H1 (cell line): ENCODE measurements around the gene USP13. TPM values are rescaled to one million over a fixed set of nuclear protein-coding genes. Genes with fewer than 3 reads are reported as not detected.

ENCODE experiments used
- CTCF ChIA-PET: fragments of 300-600 bp; sonication (Branson Sonifier 250); formaldehyde crosslinking; loops from one replicate; lab custom pipeline; 2021; ENCODE audit not compliant: partially characterized antibody; lab: Charles Lee
- POLR2A ChIA-PET: fragments of 300-600 bp; sonication (Branson Sonifier 250); formaldehyde crosslinking; loops from one replicate; lab custom pipeline; 2021; ENCODE audit warnings: inconsistent platforms; ENCODE audit not compliant: partially characterized antibody; lab: Charles Lee
- DNase-seq, 2 experiments: peaks; one replicate each; pipeline versions ENCODE4 v3.0.0 to v3.0.0-alpha.2; 2010 to 2022; ENCODE audit warnings: low spot score in 2 of 2, low read depth in 1 of 2, mixed read lengths in 1 of 2
- FAIRE-seq: peaks from 2 replicates; lab custom pipeline; 2011; peaks lifted over from hg19 to GRCh38; lab: Jason Lieb, UNC
- H2AFZ ChIP-seq: 2 replicates; pipeline ENCODE4 v1.8.1; 2012; ENCODE audit warnings: low read length, inconsistent platforms
- H2AK5ac ChIP-seq: 2 replicates; pipeline ENCODE4 v1.6.1; 2013; ENCODE audit warnings: low read depth, low read length
- H2BK120ac ChIP-seq: replicated peaks from 2 replicates; pipeline ENCODE3; 2013; ENCODE audit warnings: low read depth, low read length, inconsistent platforms
- H2BK12ac ChIP-seq: 2 replicates; pipeline ENCODE4 v1.6.1; 2013; ENCODE audit warnings: low read depth, low read length
- H2BK15ac ChIP-seq: 2 replicates; pipeline ENCODE4 v1.6.1; 2013; ENCODE audit warnings: low read length
- H2BK20ac ChIP-seq: 2 replicates; pipeline ENCODE4 v1.6.1; 2013; ENCODE audit warnings: low read length
- H2BK5ac ChIP-seq: 2 replicates; pipeline ENCODE4 v1.6.1; 2013; ENCODE audit warnings: low read depth, low read length
- H3K14ac ChIP-seq: 2 replicates; pipeline ENCODE4 v1.6.1; 2013; ENCODE audit warnings: inconsistent platforms; ENCODE audit not compliant: insufficient read length
- H3K18ac ChIP-seq: 2 replicates; pipeline ENCODE4 v1.6.1; 2013; ENCODE audit warnings: low read length; ENCODE audit errors: extremely low read depth
- H3K23ac ChIP-seq: 2 replicates; pipeline ENCODE4 v1.6.1; 2013; ENCODE audit warnings: inconsistent platforms; ENCODE audit not compliant: insufficient read length
- H3K23me2 ChIP-seq: 2 replicates; pipeline ENCODE4 v1.6.1; 2013; ENCODE audit warnings: low read depth, low read length
- H3K27ac ChIP-seq: 2 replicates; pipeline ENCODE4 v1.6.1; 2011; ENCODE audit warnings: low read depth, low read length, inconsistent platforms
- H3K27me3 ChIP-seq, 4 experiments: replicated peaks in 1 of 4; 1 replicate in 1 of 4; 2 replicates in 3 of 4; pipeline versions ENCODE4 v1.6.1 to v1.8.1; 2011 to 2013; ENCODE audit warnings: low read length in 3 of 4, mild to moderate bottlenecking in 3 of 4, inconsistent platforms in 2 of 4, mixed read lengths in 2 of 4, moderate library complexity in 1 of 4; ENCODE audit not compliant: control insufficient read depth in 3 of 4, insufficient read depth in 3 of 4; ENCODE audit errors: extremely low read depth in 1 of 4
- H3K36me3 ChIP-seq, 4 experiments: 2 replicates each; pipeline versions ENCODE4 v1.6.1 to v1.8.1; 2011 to 2013; ENCODE audit warnings: mild to moderate bottlenecking in 4 of 4, low read length in 3 of 4, moderate library complexity in 2 of 4, control low read depth in 1 of 4, inconsistent platforms in 1 of 4; ENCODE audit not compliant: insufficient read depth in 4 of 4, control insufficient read depth in 2 of 4
- H3K4ac ChIP-seq: replicated peaks from 2 replicates; pipeline ENCODE3; 2013; ENCODE audit warnings: low read length, low read depth, mixed read lengths, inconsistent platforms; ENCODE audit not compliant: insufficient read length
- H3K4me1 ChIP-seq, 4 experiments: replicated peaks in 1 of 4; 1 replicate in 1 of 4; 2 replicates in 3 of 4; pipeline versions ENCODE4 v1.6.1 to v1.8.1; 2011 to 2013; ENCODE audit warnings: low read length in 3 of 4, inconsistent platforms in 2 of 4, mixed read lengths in 1 of 4; ENCODE audit not compliant: insufficient read depth in 4 of 4, control insufficient read depth in 3 of 4
- H3K4me2 ChIP-seq, 2 experiments: 2 replicates each; pipeline versions ENCODE4 v1.6.1 to v1.8.1; 2011 to 2013; ENCODE audit warnings: low read depth in 2 of 2, low read length in 2 of 2, control low read depth in 1 of 2, inconsistent platforms in 1 of 2, mild to moderate bottlenecking in 1 of 2; ENCODE audit not compliant: insufficient read depth in 1 of 2
- H3K4me3 ChIP-seq, 4 experiments: fragments of 200-600, 300-600 bp in 1 of 4; sonication (generic), shearing (Covaris generic), sonication (Bioruptor Twin) in 1 of 4; 2 replicates each; pipeline versions ENCODE4 v1.5.1 to v1.8.1; 2011 to 2016; ENCODE audit warnings: low read length in 4 of 4, low read depth in 3 of 4, control low read depth in 2 of 4, inconsistent platforms in 2 of 4, mild to moderate bottlenecking in 2 of 4, mixed read lengths in 1 of 4, moderate library complexity in 1 of 4; ENCODE audit not compliant: insufficient read depth in 2 of 4; ENCODE audit errors: extremely low read depth in 1 of 4
- H3K56ac ChIP-seq: replicated peaks from 2 replicates; pipeline ENCODE3; 2013; ENCODE audit warnings: low read depth, mild to moderate bottlenecking, mixed read lengths, low read length, inconsistent platforms; ENCODE audit not compliant: insufficient read length
- H3K79me1 ChIP-seq: 2 replicates; pipeline ENCODE4 v1.6.1; 2013; ENCODE audit warnings: low read depth, low read length, control low read depth
- H3K79me2 ChIP-seq, 2 experiments: 2 replicates each; pipeline versions ENCODE4 v1.6.1 to v1.8.1; 2012 to 2013; ENCODE audit warnings: low read length in 2 of 2, mild to moderate bottlenecking in 2 of 2, inconsistent platforms in 1 of 2; ENCODE audit not compliant: insufficient read depth in 2 of 2, control insufficient read depth in 1 of 2
- H3K9ac ChIP-seq, 4 experiments: replicated peaks in 1 of 4; 1 replicate in 1 of 4; 2 replicates in 3 of 4; pipeline versions ENCODE4 v1.6.1 to v1.8.1; 2011 to 2013; ENCODE audit warnings: low read depth in 3 of 4, low read length in 3 of 4, control low read depth in 2 of 4, mild to moderate bottlenecking in 2 of 4, moderate library complexity in 2 of 4, inconsistent platforms in 1 of 4; ENCODE audit errors: extremely low read depth in 1 of 4
- H3K9me3 ChIP-seq, 2 experiments: 2 replicates each; pipeline versions ENCODE4 v1.6.1 to v1.8.1; 2012 to 2013; ENCODE audit warnings: mild to moderate bottlenecking in 2 of 2, moderate library complexity in 2 of 2, control low read depth in 1 of 2, inconsistent platforms in 1 of 2, low read depth in 1 of 2, low read length in 1 of 2, mixed read lengths in 1 of 2; ENCODE audit not compliant: insufficient read depth in 2 of 2
- H4K20me1 ChIP-seq, 2 experiments: replicated peaks in 1 of 2; 2 replicates each; pipeline versions ENCODE3 to v1.8.1; 2011 to 2013; ENCODE audit warnings: inconsistent platforms in 2 of 2, low read length in 2 of 2, mild to moderate bottlenecking in 1 of 2; ENCODE audit not compliant: insufficient read depth in 2 of 2, control insufficient read depth in 1 of 2
- H4K5ac ChIP-seq: 2 replicates; pipeline ENCODE4 v1.6.1; 2013; ENCODE audit warnings: low read length, low read depth, mixed read lengths, inconsistent platforms; ENCODE audit not compliant: insufficient read length
- H4K8ac ChIP-seq: 2 replicates; pipeline ENCODE4 v1.8.0; 2013; ENCODE audit warnings: mild to moderate bottlenecking, moderate library complexity, low read length, inconsistent platforms; ENCODE audit not compliant: insufficient read depth; ENCODE audit errors: extremely low read depth
- H4K91ac ChIP-seq: replicated peaks from 2 replicates; pipeline ENCODE3; 2013; ENCODE audit warnings: low read length, mixed read lengths, inconsistent platforms; ENCODE audit not compliant: insufficient read length
- CBX5 ChIP-seq: fragments of 300-800, 300-1000 bp; sonication (generic); IDR thresholded peaks from 2 replicates; pipeline ENCODE4 v1.7.1; 2016; ENCODE audit warnings: antibody characterized with exemption, low read length, low read depth
- CEBPB ChIP-seq: IDR thresholded peaks from 2 replicates; pipeline ENCODE4 v1.6.1; 2012; ENCODE audit warnings: low read depth, low read length
- CTBP2 ChIP-seq: IDR thresholded peaks from 2 replicates; pipeline ENCODE4 v1.7.0; 2011; ENCODE audit warnings: borderline replicate concordance, mild to moderate bottlenecking, moderate library complexity, mixed read lengths, low read length; ENCODE audit not compliant: insufficient read depth, insufficient read length
- E2F6 ChIP-seq: IDR thresholded peaks from 2 replicates; pipeline ENCODE4 v1.6.1; 2012; ENCODE audit warnings: inconsistent platforms
- EZH2 ChIP-seq: fragments of 200-600 bp; sonication (generic); IDR thresholded peaks from 2 replicates; pipeline ENCODE4 v1.7.1; 2012; ENCODE audit warnings: low read depth, mild to moderate bottlenecking, moderate library complexity, low read length, inconsistent platforms; ENCODE audit not compliant: severe bottlenecking
- JUN ChIP-seq: IDR thresholded peaks from 2 replicates; pipeline ENCODE4 v1.6.1; 2011; ENCODE audit warnings: low read depth, mild to moderate bottlenecking, improper control_type of control experiment, low read length
- SIRT6 ChIP-seq: IDR thresholded peaks from one replicate; pipeline ENCODE4 v1.7.1; 2012; ENCODE audit warnings: low read length, inconsistent platforms
- SP2 ChIP-seq: IDR thresholded peaks from 2 replicates; pipeline ENCODE4 v1.6.1; 2012; ENCODE audit warnings: mild to moderate bottlenecking, low read length, inconsistent platforms
- USF2 ChIP-seq: IDR thresholded peaks from 2 replicates; pipeline ENCODE4 v1.6.1; 2011; ENCODE audit warnings: low read length, improper control_type of control experiment
- WGBS, 2 experiments: shearing (Covaris generic) in 1 of 2; methylation state at CpG; one replicate each; pipeline versions ENCODE4 v1.1.6 to v1.1.7; 2013 to 2015; ENCODE audit warnings: low lambda C conversion rate in 2 of 2, mixed read lengths in 2 of 2, inconsistent platforms in 1 of 2, low coverage in 1 of 2, missing lambda C conversion rate in 1 of 2; ENCODE audit not compliant: insufficient replicate concordance in 2 of 2, insufficient coverage in 1 of 2, insufficient read length in 1 of 2; ENCODE audit errors: extremely low coverage in 1 of 2, missing lambda C conversion rate in 1 of 2; 5-methylcytosine and 5-hydroxymethylcytosine counted together
- polyA plus RNA-seq, 7 experiments: library from polyadenylated mRNA; depleted of rRNA in 3 of 7; stranded (reverse) in 5 of 7; unstranded in 2 of 7; fragments of >200 nt in 5 of 7; fragments of 200-250 nt in 2 of 7; gene quantifications; 1 replicate in 5 of 7; 2 replicates in 1 of 7; 4 replicates in 1 of 7; pipeline versions ENCODE4 v1.2.1 to v1.2.3, GENCODE V29; 2011 to 2013; ENCODE audit warnings: missing spikeins in 2 of 7, mixed read lengths in 2 of 7
- total RNA-seq: library from RNA; stranded (reverse); fragmentation: NEBNext Ultra II Directional; extraction: Animal tissue kit (Norgen Biotek cat#: 25700); gene quantifications from 2 replicates; pipeline ENCODE4 v1.2.1, GENCODE V29; 2021

USP13 gene
- total and polyA plus RNA-seq, 2 of the 8 experiments (the other 6 are each of a cell fraction or from before 2014, with no cell fraction given): 7.9 to 25.9 TPM

- H3K9me3 ChIP-seq: no peaks in the 10 kb centered on the region
- no peak overlapping the region for H2BK20ac ChIP-seq
- H3K4me2 ChIP-seq: no peak overlapping the region
- no peak overlapping the region for H4K8ac ChIP-seq
- no peak overlapping the region for H2AK5ac ChIP-seq
- POLR2A ChIA-PET: no interaction called here
- H3K18ac ChIP-seq: no peak overlapping the region
- TF ChIP-seq CBX5 (no peak), CEBPB (no peak), USF2 (no peak), SP2 (no peak), JUN (no peak), E2F6 (no peak), SIRT6 (no peak), EZH2 (no peak), CTBP2 (no peak)
- H2BK12ac ChIP-seq: no peak overlapping the region
- H3K23me2 ChIP-seq: no peaks in the 10 kb centered on the region
- no peaks in the 10 kb centered on the region for H3K27me3 ChIP-seq
- H3K79me2 ChIP-seq: no peaks in the 10 kb centered on the region
- no peak overlapping the region for H2BK120ac ChIP-seq
- CTCF ChIA-PET: no interaction called here
- H4K5ac ChIP-seq: no peak overlapping the region
- H3K27ac ChIP-seq: no peak overlapping the region
- H4K20me1 ChIP-seq: no peaks in the 10 kb centered on the region
- no peak overlapping the region for H4K91ac ChIP-seq
- 84% methylated on average over 1 of the region's 1 CpG; no CpG with 5 or more reads in 1 of the 2 experiments for WGBS, 2 experiments
- no peaks in the 10 kb centered on the region for H3K36me3 ChIP-seq
- H3K4me1 ChIP-seq: no peaks in the 10 kb centered on the region
- no peak overlapping the region for H3K23ac ChIP-seq
- H2BK15ac ChIP-seq: no peak overlapping the region
- H3K4me3 ChIP-seq: no peak overlapping the region
- no peak overlapping the region for H2BK5ac ChIP-seq
- H3K79me1 ChIP-seq: no peaks in the 10 kb centered on the region
- no peak overlapping the region for H3K9ac ChIP-seq
- FAIRE-seq (no peak), DNase-seq (no peak)
- H2AFZ ChIP-seq: no peak overlapping the region
- H3K14ac ChIP-seq: no peak overlapping the region
- no peak overlapping the region for H3K56ac ChIP-seq
- no peak overlapping the region for H3K4ac ChIP-seq
Observed at GRCh38 chr3:179797192-179797591, 144.4 kb downstream of the USP13 start.
